Skin of body (tissue), 2 donors: ENCODE data around the gene FKBP11. TPM values are rescaled to one million over a fixed set of nuclear protein-coding genes. Genes with fewer than 3 reads are reported as not detected.
A peak's percentile ranks its signal among the peaks of the same experiment; 100 is the strongest.

Experiments
- DNase-seq: peaks from one replicate; lab custom pipeline; 2025; lab: John Stamatoyannopoulos, UW
- total RNA-seq: library from RNA; depleted of rRNA; stranded (reverse); fragments of >200 nt; gene quantifications from one replicate; pipeline ENCODE4 v1.2.3, GENCODE V29; 2014

FKBP11 gene
- total RNA-seq, 1 donor from 2014 or later = 16.4 TPM

DNA sequence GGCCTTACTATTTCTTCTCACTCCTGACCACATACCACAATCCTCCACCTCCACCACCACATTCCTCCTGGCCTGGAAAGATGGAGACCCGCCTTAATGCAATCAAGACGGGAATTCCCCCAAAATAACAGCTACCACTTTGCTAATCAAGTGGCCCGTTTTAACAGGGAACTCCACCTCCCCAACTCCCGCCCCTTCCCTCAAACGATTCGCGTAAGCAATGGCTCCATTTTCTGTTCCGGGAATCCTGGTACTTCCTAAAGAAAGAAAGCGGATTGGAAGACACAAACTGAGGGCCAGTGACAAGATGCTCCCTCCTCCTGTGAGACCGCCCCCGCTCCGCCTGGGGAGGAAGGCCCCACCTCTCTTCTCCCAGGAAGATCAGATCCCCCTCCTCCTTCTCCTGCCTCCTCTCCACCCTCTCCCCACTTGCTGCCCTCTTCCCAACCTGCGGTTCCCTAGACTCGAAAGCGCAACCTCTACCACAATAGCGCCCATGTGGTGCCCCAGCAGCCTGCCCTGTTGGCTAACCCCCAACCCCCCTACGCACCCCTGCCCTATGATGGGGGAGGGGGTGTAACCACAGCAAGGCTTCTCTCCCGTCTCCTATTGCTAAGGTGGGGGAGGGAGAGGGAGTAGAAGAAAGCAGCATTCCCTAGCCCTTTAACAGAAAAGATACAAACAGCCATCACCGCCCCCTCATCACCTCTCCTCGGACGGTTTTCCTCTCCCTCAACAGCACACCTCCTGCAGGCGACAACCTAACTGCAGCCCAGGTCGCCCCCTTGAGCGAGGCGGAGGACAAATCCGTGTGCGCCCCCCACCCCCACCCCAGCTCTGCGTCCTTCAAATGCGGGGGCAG is 31.2 kb upstream of the FKBP11 start:
- DNase-seq = peak; percentile 96

- no peak for DNase-seq
Measured at GRCh38 chr12:48954841-48955501, 29.7 kb upstream of the FKBP11 start.

DNA sequence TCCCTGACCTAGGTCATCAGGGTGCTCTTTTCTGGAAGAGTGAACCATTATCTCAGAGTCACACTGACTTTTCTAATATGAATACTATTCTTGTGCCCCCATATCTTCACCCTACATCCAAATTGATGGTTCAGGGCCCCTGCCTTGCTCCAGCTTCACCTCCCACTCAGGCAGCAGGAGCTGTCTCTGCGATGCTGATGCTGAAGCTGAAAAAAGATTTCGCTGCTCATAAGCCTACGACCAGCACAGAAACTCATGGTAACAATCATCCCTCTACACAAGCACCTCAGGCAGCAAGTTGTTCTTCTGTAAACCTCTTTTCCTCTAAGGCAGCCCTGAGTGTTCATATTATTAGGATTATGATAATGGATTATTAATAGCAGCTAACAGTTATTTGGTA is 28.8 kb upstream of the FKBP11 start:
- DNase-seq = no peak

- DNase-seq = no peak
Measured at GRCh38 chr12:48952691-48953090, 27.4 kb upstream of the FKBP11 start.

DNA sequence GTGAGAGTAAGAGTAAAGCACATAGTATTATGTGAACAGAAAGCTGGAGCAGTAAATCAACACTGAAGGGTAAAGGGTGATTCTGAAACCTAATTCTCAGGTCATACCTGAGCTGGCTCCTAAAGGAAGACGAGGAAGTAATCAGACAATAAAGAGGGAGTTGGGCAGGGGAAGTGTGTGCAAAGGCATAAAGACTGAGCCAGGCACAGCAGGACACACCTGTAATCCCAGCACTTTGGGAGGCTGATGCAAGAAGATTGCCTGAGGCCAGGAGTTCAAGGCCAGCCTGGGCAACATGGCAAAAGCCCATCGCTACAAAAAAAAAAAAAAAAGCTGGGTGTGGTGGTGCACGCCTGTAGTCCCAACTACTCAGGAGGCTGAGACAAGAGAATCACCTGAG is 22.4 kb upstream of the FKBP11 start:
- no peak for DNase-seq

- no peak for DNase-seq
Measured at GRCh38 chr12:48946943-48947342, 21.7 kb upstream of the FKBP11 start.

GRCh38 chr12:48946205-48946604 is 20.9 kb upstream of the FKBP11 start:
- DNase-seq = no peak

DNA sequence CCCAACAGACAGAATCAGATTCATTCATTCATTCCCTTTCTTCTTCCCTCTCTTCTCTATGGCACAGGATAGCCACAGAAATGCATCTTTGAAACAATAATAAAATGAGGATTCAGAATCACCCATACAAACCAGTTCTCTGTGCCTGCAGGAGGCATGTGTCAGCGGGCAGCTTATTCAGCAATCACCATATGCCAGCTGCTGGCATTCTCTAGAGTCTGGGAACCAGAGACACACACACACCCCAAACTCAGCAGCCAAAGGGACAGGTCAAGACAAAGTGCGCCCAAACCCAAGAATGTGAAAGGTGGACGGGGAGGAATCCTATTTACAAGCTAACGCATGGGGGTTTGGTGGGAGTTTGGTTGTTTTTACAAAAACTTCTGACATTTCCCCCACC is 17.9 kb upstream of the FKBP11 start:
- DNase-seq = no peak

DNA sequence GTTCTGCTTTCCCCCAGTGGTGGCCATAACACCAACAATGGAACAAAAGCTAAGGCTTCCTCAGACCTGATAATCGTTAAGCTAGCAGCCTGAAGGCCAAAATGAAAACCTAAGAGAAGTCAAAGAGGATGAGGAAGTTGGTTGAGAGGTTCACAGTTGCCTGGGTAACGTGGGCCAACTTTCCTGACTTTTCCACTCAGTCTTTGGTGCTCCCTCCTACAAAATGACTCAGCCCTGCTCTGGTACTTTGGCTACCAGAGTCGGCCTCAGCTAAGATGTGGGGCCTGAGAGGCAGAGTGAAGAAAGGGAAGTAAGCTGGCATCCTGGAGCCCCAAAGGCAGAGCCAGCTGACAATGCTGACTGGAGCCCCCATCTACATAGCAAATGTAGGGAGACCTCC is 14.9 kb upstream of the FKBP11 start:
- no peak for DNase-seq

DNA sequence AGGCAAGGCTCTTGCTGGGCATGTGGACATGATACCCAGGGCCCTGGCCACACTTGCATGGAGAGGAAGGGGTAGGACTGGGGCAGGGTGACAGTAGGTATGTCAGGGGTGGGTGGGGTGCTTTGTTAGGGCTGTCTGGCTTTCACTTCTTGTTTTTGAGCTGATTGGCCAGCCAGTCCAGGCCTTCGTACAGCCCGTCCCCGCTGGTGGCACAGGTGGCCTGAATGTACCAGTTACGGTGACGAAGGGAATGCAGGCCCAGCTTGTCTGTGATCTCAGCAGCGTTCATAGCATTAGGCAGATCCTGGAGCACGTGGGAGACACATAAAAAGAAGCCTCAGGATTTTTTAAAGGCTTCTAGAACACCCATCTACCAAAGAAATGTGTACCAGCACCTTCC is 13.5 kb upstream of the FKBP11 start:
- DNase-seq = no peak

DNA sequence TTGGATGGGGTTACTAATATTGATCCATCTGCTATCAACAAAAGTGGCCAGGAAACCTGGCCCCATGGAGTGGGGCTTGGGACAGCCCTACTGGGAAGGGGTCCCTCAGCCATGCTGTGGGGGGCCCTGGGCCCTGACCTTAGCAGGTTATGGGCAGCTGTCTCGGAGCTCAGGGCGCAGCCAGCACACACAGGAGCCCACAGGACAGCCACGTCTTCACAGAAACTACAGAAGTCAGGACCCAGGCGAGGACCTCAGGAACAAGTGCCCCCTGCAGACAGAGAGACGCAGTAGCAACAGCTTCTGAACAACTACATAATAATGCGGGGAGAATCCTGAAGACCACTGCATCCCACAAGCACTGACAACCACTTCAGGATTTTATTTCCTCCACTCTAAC is 11.9 kb upstream of the FKBP11 start:
- no peak for DNase-seq

DNA sequence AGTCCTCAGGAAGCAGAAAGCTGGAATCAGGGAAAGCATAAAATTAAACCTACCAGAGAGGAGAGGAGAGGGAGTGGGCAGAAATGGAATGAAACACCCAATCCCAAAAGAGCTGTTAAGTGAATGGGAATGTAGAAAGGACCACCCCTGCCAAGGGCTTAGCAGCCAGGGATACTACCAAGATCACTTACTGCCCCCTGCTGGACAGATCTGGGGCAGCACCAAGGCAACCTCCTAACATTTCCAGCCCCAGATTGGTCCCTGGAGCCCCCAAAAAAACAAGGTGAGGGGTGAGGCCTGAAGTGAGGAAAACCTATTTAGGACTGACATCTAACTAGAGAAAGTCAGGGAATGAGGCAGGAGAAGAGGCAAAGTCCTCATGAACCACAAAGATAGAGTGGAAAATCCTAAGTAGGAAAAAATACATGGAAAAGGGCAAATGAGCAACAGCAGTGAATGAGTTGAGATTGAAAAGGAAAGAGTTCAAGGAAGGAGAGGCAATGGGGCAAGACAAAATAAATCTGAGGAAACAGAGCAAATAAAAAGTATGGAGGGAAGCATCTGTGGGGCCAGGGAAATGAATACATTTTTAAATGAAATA is 11.2 kb upstream of the FKBP11 start:
- peak; percentile 64 for DNase-seq

DNA sequence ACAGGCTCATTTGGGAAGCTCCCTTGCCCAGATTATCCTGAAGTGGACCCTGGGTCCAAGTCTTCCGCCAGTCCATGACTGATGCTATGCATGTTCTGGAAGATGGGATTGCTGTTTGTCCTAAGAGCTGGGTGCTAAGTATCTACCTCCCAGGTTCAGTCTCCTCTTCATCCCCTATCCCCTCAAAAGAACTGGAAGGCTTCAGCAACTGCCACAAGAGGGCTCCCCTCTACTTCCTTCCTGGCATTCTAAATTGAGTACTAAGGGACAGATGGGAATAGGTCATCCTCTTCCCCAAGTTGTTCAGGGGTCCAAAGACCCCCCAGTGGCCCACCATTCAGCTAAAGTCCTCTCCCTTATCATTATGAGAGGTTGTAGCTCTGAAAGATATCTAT is 9.0 kb upstream of the FKBP11 start:
- no peak for DNase-seq

DNA sequence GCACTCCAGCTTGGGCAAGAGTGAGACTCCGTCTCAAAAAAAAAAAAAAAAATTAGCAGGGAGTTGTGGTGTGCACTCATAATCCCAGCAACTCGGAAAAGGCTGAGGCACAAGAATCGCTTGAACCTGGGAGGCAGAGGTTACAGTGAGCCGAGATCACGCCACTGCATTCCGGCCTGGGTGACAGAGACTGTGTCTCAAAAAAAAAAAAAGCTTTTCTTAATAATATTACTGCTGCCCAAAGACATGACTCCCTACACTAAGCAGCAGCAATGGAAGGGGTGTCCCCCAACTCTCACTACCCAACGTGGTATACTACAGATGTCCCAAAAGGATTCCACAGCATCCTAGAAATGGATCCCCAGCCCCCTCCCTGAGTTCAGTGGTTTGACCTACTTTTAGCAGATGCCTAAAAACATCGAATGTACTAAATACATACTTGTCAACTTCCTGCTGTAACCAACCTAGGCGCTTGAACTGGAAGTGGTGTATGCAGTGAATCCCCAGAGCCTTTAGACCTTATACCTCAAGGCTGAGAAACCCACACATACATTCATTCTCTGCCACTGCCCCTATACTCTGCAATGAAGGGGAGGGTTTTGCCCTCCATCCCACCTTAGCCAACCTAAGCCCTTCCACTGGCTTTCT is 8.5 kb upstream of the FKBP11 start:
- no peak for DNase-seq

GRCh38 chr12:48932878-48933277 is 7.6 kb upstream of the FKBP11 start:
- no peak for DNase-seq

DNA sequence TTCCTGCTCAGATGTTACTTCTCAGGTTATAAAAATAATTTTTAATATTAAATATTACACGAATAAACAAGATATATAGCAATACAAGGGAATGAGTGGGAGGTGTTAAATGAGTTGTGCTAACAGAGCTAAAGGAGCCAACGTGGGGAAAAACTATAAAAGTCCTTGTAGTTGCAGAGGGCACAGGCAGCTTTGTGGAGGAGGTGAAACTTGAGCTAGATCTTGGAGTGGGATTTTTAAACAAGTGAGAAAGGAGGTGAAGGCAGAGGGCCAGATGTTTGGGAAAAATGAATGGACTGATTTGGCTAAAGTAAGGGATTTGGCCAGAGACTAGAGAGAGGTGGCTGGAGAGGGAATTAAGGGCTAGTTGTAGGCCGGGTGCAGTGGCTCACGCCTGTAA is 5.2 kb upstream of the FKBP11 start:
- no peak for DNase-seq

- no peak for DNase-seq
Measured at GRCh38 chr12:48929551-48929950, 4.3 kb upstream of the FKBP11 start.

- DNase-seq = no peak
Measured at GRCh38 chr12:48927261-48927660, 2.0 kb upstream of the FKBP11 start.

- peak; percentile 19 for DNase-seq
Measured at GRCh38 chr12:48924617-48925303, 532 bp downstream of the FKBP11 start.

- no peak for DNase-seq
Measured at GRCh38 chr12:48923117-48923516, 2.2 kb downstream of the FKBP11 start.

DNA sequence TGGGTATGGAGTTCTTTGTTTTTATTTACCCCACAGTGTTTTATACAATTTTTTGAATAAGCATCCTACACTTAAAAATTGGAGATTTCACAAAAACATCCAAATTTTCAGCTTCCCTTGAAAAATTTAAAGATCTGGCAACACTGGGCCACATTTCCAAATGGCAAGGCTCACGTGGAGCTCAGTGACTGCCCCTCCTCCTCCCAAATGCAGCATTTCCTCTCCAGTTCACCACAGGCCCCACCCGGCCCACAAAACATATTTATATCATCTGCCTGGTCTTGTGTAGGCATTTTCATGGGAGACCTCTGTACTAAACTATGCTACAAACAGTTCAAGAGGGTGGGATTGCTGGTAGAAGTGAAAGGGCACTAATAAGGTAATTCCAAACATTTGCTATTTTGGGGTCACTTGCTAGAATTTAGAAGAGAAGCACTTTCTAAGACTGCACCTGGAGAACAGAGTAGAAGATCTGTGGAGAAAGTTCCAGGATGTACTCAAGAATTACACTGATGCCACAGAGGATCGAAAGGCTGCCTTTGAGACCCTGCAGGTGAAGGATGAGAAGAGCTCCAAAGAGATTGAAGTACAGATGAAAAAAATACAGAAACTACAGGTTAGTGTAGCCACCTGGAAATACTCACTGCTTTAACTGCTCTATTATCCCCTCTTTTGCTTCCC is 7.3 kb downstream of the FKBP11 start:
- no peak for DNase-seq
